ENCODE data around the gene VSIG10L2. TPM values are rescaled to one million over a fixed set of nuclear protein-coding genes. Genes with fewer than 3 reads are reported as not detected.
A peak's percentile ranks its signal among the peaks of the same experiment; 100 is the strongest.

Gene VSIG10L2
- total RNA-seq, 6 donors from 2014 or later: 0.13 TPM; not detected in 5

DNA sequence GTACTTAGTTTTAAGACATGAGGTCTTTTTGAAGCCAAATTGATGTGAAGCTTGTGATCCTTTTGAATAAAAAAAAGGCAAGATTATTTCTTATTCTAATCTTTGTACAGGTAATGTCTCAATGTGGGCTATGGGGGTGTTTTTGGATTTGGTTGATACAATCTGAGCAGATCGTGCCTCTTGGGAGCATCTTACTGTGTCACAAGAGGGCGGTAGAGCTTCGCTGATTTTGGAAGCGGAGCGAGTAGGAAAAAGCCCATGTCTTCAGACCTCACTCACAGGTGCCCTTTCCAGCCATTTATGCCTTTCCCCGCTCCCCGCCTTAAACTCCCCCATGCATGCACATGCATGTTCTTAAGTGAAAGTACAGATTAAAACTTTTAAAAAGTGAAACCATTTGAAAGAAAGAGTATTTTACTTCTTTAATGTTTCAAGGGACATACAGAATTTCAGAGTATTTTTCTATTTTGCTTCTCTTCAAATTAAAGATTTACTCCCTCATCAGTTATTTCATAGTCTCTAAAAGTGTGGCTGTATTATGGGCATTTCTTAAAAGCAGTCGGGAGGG is 22.7 kb upstream of the VSIG10L2 start:
- no peak for TF ChIP-seq EP300 (IDR thresholded peaks at IDR 0.05)
- no peak for TF ChIP-seq POLR2AphosphoS5 (IDR thresholded peaks at IDR 0.05)
- TF ChIP-seq POLR2A (IDR thresholded peaks at IDR 0.05): no peak
- TF ChIP-seq, protein P1, sequence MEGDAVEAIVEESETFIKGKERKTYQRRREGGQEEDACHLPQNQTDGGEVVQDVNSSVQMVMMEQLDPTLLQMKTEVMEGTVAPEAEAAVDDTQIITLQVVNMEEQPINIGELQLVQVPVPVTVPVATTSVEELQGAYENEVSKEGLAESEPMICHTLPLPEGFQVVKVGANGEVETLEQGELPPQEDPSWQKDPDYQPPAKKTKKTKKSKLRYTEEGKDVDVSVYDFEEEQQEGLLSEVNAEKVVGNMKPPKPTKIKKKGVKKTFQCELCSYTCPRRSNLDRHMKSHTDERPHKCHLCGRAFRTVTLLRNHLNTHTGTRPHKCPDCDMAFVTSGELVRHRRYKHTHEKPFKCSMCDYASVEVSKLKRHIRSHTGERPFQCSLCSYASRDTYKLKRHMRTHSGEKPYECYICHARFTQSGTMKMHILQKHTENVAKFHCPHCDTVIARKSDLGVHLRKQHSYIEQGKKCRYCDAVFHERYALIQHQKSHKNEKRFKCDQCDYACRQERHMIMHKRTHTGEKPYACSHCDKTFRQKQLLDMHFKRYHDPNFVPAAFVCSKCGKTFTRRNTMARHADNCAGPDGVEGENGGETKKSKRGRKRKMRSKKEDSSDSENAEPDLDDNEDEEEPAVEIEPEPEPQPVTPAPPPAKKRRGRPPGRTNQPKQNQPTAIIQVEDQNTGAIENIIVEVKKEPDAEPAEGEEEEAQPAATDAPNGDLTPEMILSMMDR (IDR thresholded peaks at IDR 0.05): peak; percentile 39 to 72 (median 50)
- Histone ChIP-seq H3K9me3 (no peaks in the 10 kb centered on the region), H3K27ac (no peak overlapping the region), H3K36me3 (no peaks in the 10 kb centered on the region), H3K4me1 (no peaks in the 10 kb centered on the region), H3K27me3 (no peaks in the 10 kb centered on the region), H3K4me3 (no peak overlapping the region)
- ATAC-seq (ENCODE audit: low FRiP score in 2 of 2): peak in 1 of 2 donors; percentile 80
- WGBS, 2 donors: 7 to 8% methylated on average over 8 of the region's 8 CpGs
- DNase-seq: peak in 1 of 2 donors; percentile 60

DNA sequence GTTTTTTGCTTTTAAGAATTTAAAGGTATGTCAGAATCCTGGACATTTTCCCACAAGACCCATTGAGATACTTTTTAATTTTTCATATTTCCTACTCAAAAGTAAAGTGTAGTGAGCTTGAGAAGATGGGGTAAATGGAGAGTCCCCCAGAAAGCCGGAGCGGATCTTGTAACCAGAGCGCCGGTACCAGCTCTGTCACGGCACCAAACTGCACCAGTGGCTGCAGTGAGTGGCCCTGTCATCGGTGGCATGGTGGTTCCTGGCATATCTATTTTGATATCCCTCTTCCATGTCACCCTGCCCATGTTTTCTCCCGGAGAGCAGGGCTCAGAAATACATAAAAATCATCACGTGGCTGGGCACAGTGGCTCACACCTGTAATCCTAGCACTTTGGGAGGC is 22.2 kb upstream of the VSIG10L2 start:
- DNase-seq (no peak), ATAC-seq (ENCODE audit: low FRiP score in 2 of 2) (no peak)
- Histone ChIP-seq H3K4me3 (no peak overlapping the region), H3K27ac (no peak overlapping the region), H3K27me3 (no peaks in the 10 kb centered on the region), H3K4me1 (no peaks in the 10 kb centered on the region), H3K36me3 (no peaks in the 10 kb centered on the region), H3K9me3 (no peaks in the 10 kb centered on the region)
- TF ChIP-seq, protein P1 (IDR thresholded peaks at IDR 0.05): no peak
- no peak for TF ChIP-seq POLR2AphosphoS5 (IDR thresholded peaks at IDR 0.05)
- TF ChIP-seq EP300 (IDR thresholded peaks at IDR 0.05): no peak
- no peak for TF ChIP-seq POLR2A (IDR thresholded peaks at IDR 0.05)
- WGBS, 2 donors: 81 to 91% methylated on average over 8 of the region's 8 CpGs

DNA sequence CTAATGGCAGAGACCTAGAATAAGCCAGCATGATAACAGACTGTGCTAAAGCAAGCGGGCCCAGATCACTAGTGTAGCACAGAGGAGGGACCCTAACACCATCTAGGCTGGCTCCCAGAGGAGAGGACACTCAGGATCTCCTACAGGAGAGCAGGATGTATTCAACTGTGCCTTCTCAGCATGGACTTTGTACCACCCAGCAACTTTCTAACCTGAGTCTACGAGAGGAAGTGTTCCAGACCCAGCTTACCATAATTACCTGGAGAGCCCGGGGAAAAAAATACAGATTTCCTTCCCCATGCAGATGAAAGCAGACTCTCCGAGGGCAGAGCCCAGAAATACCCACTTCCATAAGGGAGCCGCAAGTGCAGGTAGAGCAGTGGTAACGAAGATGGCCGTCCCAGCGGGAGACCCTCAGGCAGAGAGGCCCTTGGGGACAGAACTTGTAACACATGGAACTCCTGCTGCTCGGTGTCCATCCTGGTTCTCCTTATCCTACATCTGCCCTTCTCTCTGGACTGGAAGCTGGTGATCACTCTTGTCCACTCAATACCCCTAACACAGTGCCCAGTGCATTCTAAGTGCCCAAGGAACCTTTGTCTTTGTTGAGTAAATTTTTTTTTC is 21.3 kb upstream of the VSIG10L2 start:
- 80 to 92% methylated on average over 9 of the region's 9 CpGs for WGBS, 2 donors
- TF ChIP-seq POLR2AphosphoS5 (IDR thresholded peaks at IDR 0.05) (no peak), POLR2A (IDR thresholded peaks at IDR 0.05) (no peak), EP300 (IDR thresholded peaks at IDR 0.05) (no peak)
- TF ChIP-seq, protein P1 (IDR thresholded peaks at IDR 0.05): no peak

DNA sequence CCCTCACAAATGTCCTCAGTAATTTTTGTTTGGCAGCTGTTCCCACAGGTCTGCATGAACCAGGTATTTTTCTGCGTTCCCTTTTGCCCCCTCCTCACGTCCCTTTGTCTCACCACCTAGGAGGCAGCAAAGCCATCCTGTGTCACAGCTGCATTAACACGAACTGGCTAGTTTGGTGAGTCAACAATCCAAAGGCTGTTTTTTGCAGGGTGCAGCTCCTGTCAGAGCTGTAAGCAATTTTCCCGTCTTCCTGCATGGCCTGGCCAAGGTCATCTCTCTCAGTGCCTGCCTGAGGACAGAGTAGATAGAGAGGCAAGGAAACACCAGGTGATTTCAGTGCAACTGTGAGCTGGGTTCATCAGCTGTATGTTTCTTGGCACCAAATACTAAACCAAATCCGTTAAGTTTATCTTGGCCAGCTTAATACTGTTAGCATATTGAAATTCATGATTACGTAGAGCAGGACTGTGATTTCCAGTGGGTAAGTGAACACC is 20.6 kb upstream of the VSIG10L2 start:
- Histone ChIP-seq H3K4me1 (no peaks in the 10 kb centered on the region), H3K9me3 (no peaks in the 10 kb centered on the region), H3K27ac (no peak overlapping the region), H3K36me3 (no peaks in the 10 kb centered on the region), H3K27me3 (no peaks in the 10 kb centered on the region), H3K4me3 (no peak overlapping the region)
- TF ChIP-seq POLR2A (IDR thresholded peaks at IDR 0.05): no peak
- 71 to 76% methylated on average over 6 of the region's 6 CpGs for WGBS, 2 donors
- DNase-seq (no peak), ATAC-seq (ENCODE audit: low FRiP score in 2 of 2) (no peak)

More for the DNA sequence above, 21.3 kb upstream of the VSIG10L2 start:
- H3K4me3 ChIP-seq: no peak overlapping the region
- no peak for DNase-seq
- no peaks in the 10 kb centered on the region for H3K27me3 ChIP-seq
- H3K36me3 ChIP-seq: no peaks in the 10 kb centered on the region
- no peaks in the 10 kb centered on the region for H3K4me1 ChIP-seq
- H3K9me3 ChIP-seq: no peaks in the 10 kb centered on the region
- ATAC-seq (ENCODE audit: low FRiP score in 2 of 2): peak in 1 of 2 donors; percentile 4
- no peak overlapping the region for H3K27ac ChIP-seq

DNA sequence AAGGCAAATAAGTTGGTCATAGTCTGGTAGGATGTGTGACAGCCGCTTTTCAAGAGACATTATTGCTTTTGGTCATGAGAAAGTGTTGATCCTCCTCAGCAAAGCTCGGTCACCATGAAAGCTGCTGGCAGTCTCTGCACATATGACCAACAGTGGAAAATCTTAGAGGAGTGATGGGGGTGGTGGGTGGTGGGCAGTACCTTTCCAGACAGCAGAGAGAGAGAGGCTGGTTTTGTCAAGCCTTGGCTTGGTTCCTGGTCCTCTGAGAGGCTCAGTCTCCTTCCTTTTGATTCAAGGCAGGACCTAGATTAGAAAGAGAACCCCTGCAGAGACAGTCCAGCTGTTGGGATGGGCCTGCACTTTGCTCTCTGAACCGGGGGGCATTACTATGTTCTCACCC is 20.0 kb upstream of the VSIG10L2 start:
- no peak for DNase-seq
- H3K4me3 ChIP-seq: no peak overlapping the region
- no peaks in the 10 kb centered on the region for H3K4me1 ChIP-seq
- no peak overlapping the region for H3K27ac ChIP-seq
- 67 to 78% methylated on average over 3 of the region's 3 CpGs for WGBS, 2 donors
- H3K36me3 ChIP-seq: no peaks in the 10 kb centered on the region
- TF ChIP-seq EP300 (IDR thresholded peaks at IDR 0.05): no peak
- no peak for TF ChIP-seq POLR2A (IDR thresholded peaks at IDR 0.05)
- no peak for TF ChIP-seq POLR2AphosphoS5 (IDR thresholded peaks at IDR 0.05)
- TF ChIP-seq, protein P1 (IDR thresholded peaks at IDR 0.05): no peak
- ATAC-seq (ENCODE audit: low FRiP score in 2 of 2): no peak
- no peaks in the 10 kb centered on the region for H3K27me3 ChIP-seq
- H3K9me3 ChIP-seq: no peaks in the 10 kb centered on the region

All from upper lobe of left lung (tissue), 6 donors.